Breast epithelium (tissue), 4 donors: Measurements from ENCODE around the gene KMT2A. TPM values are rescaled to one million over a fixed set of nuclear protein-coding genes. Genes with fewer than 3 reads are reported as not detected.
A peak's percentile ranks its signal among the peaks of the same experiment; 100 is the strongest.

Experiments used
- DNase-seq, 2 donors: peaks; one replicate each; pipeline ENCODE4 v3.0.0-alpha.2; 2019; ENCODE audit warnings: low spot score in 2 of 2
- H3K27ac ChIP-seq, 2 donors: fragments of 200-600 bp; sonication (generic) in 1 of 2; one replicate each; pipeline ENCODE4 v1.5.1; 2016 to 2019; ENCODE audit warnings: mild to moderate bottlenecking in 1 of 2
- H3K27me3 ChIP-seq, 2 donors: fragments of 200-600 bp; sonication (generic) in 1 of 2; one replicate each; pipeline versions ENCODE4 v1.5.1 to v1.6.0; 2017 to 2019; ENCODE audit warnings: control low read depth in 1 of 2, mild to moderate bottlenecking in 1 of 2
- H3K36me3 ChIP-seq: fragments of 200-600 bp; one replicate; pipeline ENCODE4 v1.5.1; 2019
- H3K4me1 ChIP-seq, 2 donors: fragments of 200-600 bp; sonication (generic); one replicate each; pipeline ENCODE4 v1.5.1; 2016 to 2019; ENCODE audit warnings: control low read depth in 1 of 2
- H3K4me3 ChIP-seq, 3 donors: fragments of 200-600 bp; sonication (generic); 1 replicate in 2 of 3; 2 replicates in 1 of 3; pipeline ENCODE4 v1.5.1; 2016 to 2019; ENCODE audit warnings: mild to moderate bottlenecking in 3 of 3, moderate library complexity in 2 of 3
- H3K9me3 ChIP-seq, 2 donors: fragments of 200-600 bp; sonication (generic) in 1 of 2; one replicate each; pipeline ENCODE4 v1.5.1; 2016 to 2019; ENCODE audit warnings: control low read depth in 1 of 2
- CTCF ChIP-seq, 3 donors: fragments of 450-650 bp; IDR thresholded peaks; one replicate each; pipeline ENCODE4 v1.5.1; 2016 to 2017; ENCODE audit warnings: antibody characterized with exemption in 3 of 3, mild to moderate bottlenecking in 3 of 3, moderate library complexity in 3 of 3
- POLR2A ChIP-seq: fragments of 450-650 bp; IDR thresholded peaks from one replicate; pipeline ENCODE4 v1.6.1; 2016; ENCODE audit warnings: antibody characterized with exemption, mild to moderate bottlenecking, moderate library complexity
- POLR2AphosphoS5 ChIP-seq, 3 donors: sonication (generic); formaldehyde crosslinking; IDR thresholded peaks; one replicate each; pipeline ENCODE4 v1.6.1; 2017; ENCODE audit warnings: antibody characterized with exemption in 3 of 3
- intact Hi-C: fragments of 100-400 bp; cut with DNase I; formaldehyde crosslinking; loops from one replicate; pipeline ENCODE4 v1.15.1; 2023; ENCODE audit warnings: low total_unique reads
- total RNA-seq, 3 donors: library from RNA; depleted of rRNA; stranded (reverse); fragments of >200 nt; gene quantifications; one replicate each; pipeline ENCODE4 v1.1.0, GENCODE V29; 2016

Gene KMT2A
- total RNA-seq, 3 donors from 2014 or later = 67.4 to 100.0 (median 79.6) TPM

DNA sequence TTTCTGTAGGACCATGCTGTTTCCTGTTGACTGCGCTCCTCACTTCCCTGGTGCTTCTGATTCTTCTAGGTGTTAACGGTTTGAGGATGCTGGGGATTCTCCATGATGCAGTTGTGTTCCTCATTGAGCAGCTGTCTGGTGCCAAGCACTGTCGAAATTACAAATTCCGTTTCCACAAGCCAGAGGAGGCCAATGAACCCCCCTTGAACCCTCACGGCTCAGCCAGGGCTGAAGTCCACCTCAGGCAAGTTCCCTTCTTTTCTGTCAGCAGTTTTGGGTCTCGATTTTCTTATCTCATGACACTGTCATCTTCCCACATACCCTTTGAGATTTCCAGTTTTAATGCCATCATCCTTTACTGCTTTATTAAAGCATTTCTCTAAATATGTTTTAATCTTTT is 83.3 kb downstream of the KMT2A start:
- no peaks in the 10 kb centered on the region for H3K27me3 ChIP-seq
- H3K4me1 ChIP-seq = peaks cover 5 to 22% of the 10 kb centered on the region in 2 donors
- intact Hi-C loops = no loop called here
- H3K4me3 ChIP-seq = no peak overlapping the region
- peaks cover 6% of the 10 kb centered on the region for H3K36me3 ChIP-seq
- no peaks in the 10 kb centered on the region for H3K9me3 ChIP-seq
- TF ChIP-seq CTCF (IDR thresholded peaks at IDR 0.05) (no peak), POLR2A (no peak), POLR2AphosphoS5 (IDR thresholded peaks at IDR 0.05) (no peak)
- no peak overlapping the region for H3K27ac ChIP-seq
- DNase-seq = no peak

DNA sequence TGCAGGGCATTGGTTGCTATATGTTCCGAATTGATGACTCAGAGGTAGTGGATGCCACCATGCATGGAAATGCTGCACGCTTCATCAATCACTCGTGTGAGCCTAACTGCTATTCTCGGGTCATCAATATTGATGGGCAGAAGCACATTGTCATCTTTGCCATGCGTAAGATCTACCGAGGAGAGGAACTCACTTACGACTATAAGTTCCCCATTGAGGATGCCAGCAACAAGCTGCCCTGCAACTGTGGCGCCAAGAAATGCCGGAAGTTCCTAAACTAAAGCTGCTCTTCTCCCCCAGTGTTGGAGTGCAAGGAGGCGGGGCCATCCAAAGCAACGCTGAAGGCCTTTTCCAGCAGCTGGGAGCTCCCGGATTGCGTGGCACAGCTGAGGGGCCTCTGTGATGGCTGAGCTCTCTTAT is 85.6 kb downstream of the KMT2A start:
- Histone ChIP-seq H3K4me1 (peaks cover 5 to 30% of the 10 kb centered on the region in 2 donors), H3K4me3 (no peak overlapping the region), H3K36me3 (no peaks in the 10 kb centered on the region), H3K27me3 (no peaks in the 10 kb centered on the region), H3K27ac (peak overlapping the region in 1 of 2 donors; percentile 56), H3K9me3 (no peaks in the 10 kb centered on the region)
- no peak for TF ChIP-seq CTCF (IDR thresholded peaks at IDR 0.05)
- TF ChIP-seq POLR2AphosphoS5 (IDR thresholded peaks at IDR 0.05) = no peak
- no peak for TF ChIP-seq POLR2A
- intact Hi-C loops = no loop called here
- no peak for DNase-seq

DNA sequence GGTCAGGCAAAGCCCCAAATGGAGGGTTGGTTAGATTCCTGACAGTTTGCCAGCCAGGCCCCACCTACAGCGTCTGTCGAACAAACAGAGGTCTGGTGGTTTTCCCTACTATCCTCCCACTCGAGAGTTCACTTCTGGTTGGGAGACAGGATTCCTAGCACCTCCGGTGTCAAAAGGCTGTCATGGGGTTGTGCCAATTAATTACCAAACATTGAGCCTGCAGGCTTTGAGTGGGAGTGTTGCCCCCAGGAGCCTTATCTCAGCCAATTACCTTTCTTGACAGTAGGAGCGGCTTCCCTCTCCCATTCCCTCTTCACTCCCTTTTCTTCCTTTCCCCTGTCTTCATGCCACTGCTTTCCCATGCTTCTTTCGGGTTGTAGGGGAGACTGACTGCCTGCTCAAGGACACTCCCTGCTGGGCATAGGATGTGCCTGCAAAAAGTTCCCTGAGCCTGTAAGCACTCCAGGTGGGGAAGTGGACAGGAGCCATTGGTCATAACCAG is 86.3 kb downstream of the KMT2A start:
- H3K4me1 ChIP-seq = peaks cover 5 to 30% of the 10 kb centered on the region in 2 donors
- no peak for DNase-seq
- no peaks in the 10 kb centered on the region for H3K36me3 ChIP-seq
- H3K9me3 ChIP-seq = no peaks in the 10 kb centered on the region
- H3K4me3 ChIP-seq = no peak overlapping the region
- peak overlapping the region; percentile 55 to 56 for H3K27ac ChIP-seq
- no peak for TF ChIP-seq POLR2A
- TF ChIP-seq POLR2AphosphoS5 (IDR thresholded peaks at IDR 0.05) = no peak
- TF ChIP-seq CTCF (IDR thresholded peaks at IDR 0.05) = peak in 2 of 3 donors; percentile 22 to 28
- intact Hi-C loops = no loop called here
- H3K27me3 ChIP-seq = no peaks in the 10 kb centered on the region

DNA sequence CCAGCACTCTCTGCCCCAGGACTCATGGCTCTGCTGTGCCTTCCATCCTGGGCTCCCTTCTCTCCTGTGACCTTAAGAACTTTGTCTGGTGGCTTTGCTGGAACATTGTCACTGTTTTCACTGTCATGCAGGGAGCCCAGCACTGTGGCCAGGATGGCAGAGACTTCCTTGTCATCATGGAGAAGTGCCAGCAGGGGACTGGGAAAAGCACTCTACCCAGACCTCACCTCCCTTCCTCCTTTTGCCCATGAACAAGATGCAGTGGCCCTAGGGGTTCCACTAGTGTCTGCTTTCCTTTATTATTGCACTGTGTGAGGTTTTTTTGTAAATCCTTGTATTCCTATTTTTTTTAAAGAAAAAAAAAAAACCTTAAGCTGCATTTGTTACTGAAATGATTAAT is 88.1 kb downstream of the KMT2A start:
- Histone ChIP-seq H3K27me3 (no peaks in the 10 kb centered on the region), H3K9me3 (no peaks in the 10 kb centered on the region), H3K36me3 (no peaks in the 10 kb centered on the region), H3K4me3 (no peak overlapping the region), H3K27ac (peak overlapping the region; percentile 64 to 67), H3K4me1 (peaks cover 5 to 30% of the 10 kb centered on the region in 2 donors)
- TF ChIP-seq CTCF (IDR thresholded peaks at IDR 0.05) (no peak), POLR2A (no peak), POLR2AphosphoS5 (IDR thresholded peaks at IDR 0.05) (no peak)
- DNase-seq = no peak
- intact Hi-C loops = no loop called here

GRCh38 chr11:118524757-118525470 is 88.6 kb downstream of the KMT2A start:
- intact Hi-C loops = no loop called here
- Histone ChIP-seq H3K4me1 (peaks cover 5 to 30% of the 10 kb centered on the region in 2 donors), H3K36me3 (no peaks in the 10 kb centered on the region)

More at GRCh38 chr11:118524757-118525470, 88.6 kb downstream of the KMT2A start:
- H3K27me3 ChIP-seq = no peaks in the 10 kb centered on the region
- no peak for DNase-seq
- peak overlapping the region; percentile 64 to 67 for H3K27ac ChIP-seq
- no peak overlapping the region for H3K4me3 ChIP-seq
- no peak for TF ChIP-seq POLR2A
- no peak for TF ChIP-seq POLR2AphosphoS5 (IDR thresholded peaks at IDR 0.05)
- TF ChIP-seq CTCF (IDR thresholded peaks at IDR 0.05) = no peak
- H3K9me3 ChIP-seq = no peaks in the 10 kb centered on the region
